NT2/D1 (cell line): ENCODE data around the gene OR52N1.

ENCODE experiments used
- DNase-seq: peaks from one replicate; pipeline ENCODE4 v3.0.0-alpha.2; 2011; ENCODE audit warnings: low read depth, low spot score
- H3K27me3 ChIP-seq: 2 replicates; pipeline ENCODE4 v1.6.0; 2011; ENCODE audit warnings: mild to moderate bottlenecking; ENCODE audit not compliant: insufficient read length, insufficient read depth
- H3K36me3 ChIP-seq: 2 replicates; pipeline ENCODE4 v1.6.1; 2011; ENCODE audit warnings: mild to moderate bottlenecking, low read length, mixed read lengths; ENCODE audit not compliant: insufficient read depth, insufficient read length
- H3K4me1 ChIP-seq: 2 replicates; pipeline ENCODE4 v1.5.1; 2011; ENCODE audit not compliant: insufficient read depth, insufficient read length
- H3K4me3 ChIP-seq: 2 replicates; pipeline ENCODE4 v1.5.1; 2011; ENCODE audit warnings: low read depth; ENCODE audit not compliant: insufficient read length
- H3K9ac ChIP-seq: 2 replicates; pipeline ENCODE4 v1.6.0; 2011; ENCODE audit warnings: low read depth; ENCODE audit not compliant: insufficient read length
- H3K9me3 ChIP-seq: 2 replicates; pipeline ENCODE4 v1.5.1; 2011; ENCODE audit warnings: mild to moderate bottlenecking, low read length; ENCODE audit not compliant: insufficient read depth
- SUZ12 ChIP-seq: IDR thresholded peaks from 2 replicates; pipeline ENCODE4 v1.6.1; 2011; ENCODE audit not compliant: insufficient read length, insufficient read depth; ENCODE audit errors: extremely low read depth
- YY1 ChIP-seq: IDR thresholded peaks from 2 replicates; pipeline ENCODE4 v1.6.1; 2011; ENCODE audit not compliant: insufficient read length, insufficient read depth
- ZNF274 ChIP-seq: IDR thresholded peaks from 2 replicates; pipeline ENCODE4 v1.6.1; 2011; ENCODE audit warnings: mild to moderate bottlenecking, low read depth, low read length

The OR52N1 gene

GRCh38 chr11:5753943-5754342, 37.1 kb downstream of the OR52N1 start, which contains the start of gene OR52N4:
OR52N4 (plus strand) TSS chr11:5754243; CDS start chr11:5754741, 498 bp downstream.
- Histone ChIP-seq H3K4me3 (no peak within 1 kb of the TSS), H3K9me3 (no peaks in the 10 kb centered on the region), H3K36me3 (no peaks in the 10 kb centered on the region), H3K4me1 (no peaks in the 10 kb centered on the region), H3K27me3 (no peaks in the 10 kb centered on the region), H3K9ac (no peak within 1 kb of the TSS)
- TF ChIP-seq SUZ12 (no peak), ZNF274 (no peak), YY1 (no peak)
- DNase-seq, result no peak

GRCh38 chr11:5749836-5750235, 41.2 kb downstream of the OR52N1 start:
- no peak overlapping the region for H3K9ac ChIP-seq
- H3K27me3 ChIP-seq, result no peaks in the 10 kb centered on the region
- TF ChIP-seq YY1 (no peak), SUZ12 (no peak), ZNF274 (no peak)
- H3K36me3 ChIP-seq, result no peaks in the 10 kb centered on the region
- no peaks in the 10 kb centered on the region for H3K9me3 ChIP-seq
- no peaks in the 10 kb centered on the region for H3K4me1 ChIP-seq
- no peak for DNase-seq
- H3K4me3 ChIP-seq, result no peak overlapping the region

GRCh38 chr11:5746614-5747013, 44.5 kb downstream of the OR52N1 start:
- TF ChIP-seq YY1 (no peak), ZNF274 (no peak), SUZ12 (no peak)
- Histone ChIP-seq H3K4me1 (no peaks in the 10 kb centered on the region), H3K9me3 (no peaks in the 10 kb centered on the region), H3K4me3 (no peak overlapping the region), H3K27me3 (no peaks in the 10 kb centered on the region), H3K36me3 (no peaks in the 10 kb centered on the region), H3K9ac (no peak overlapping the region)
- DNase-seq, result no peak

- Histone ChIP-seq H3K36me3 (no peaks in the 10 kb centered on the region), H3K9ac (no peak overlapping the region), H3K4me1 (no peaks in the 10 kb centered on the region), H3K4me3 (no peak overlapping the region), H3K9me3 (no peaks in the 10 kb centered on the region), H3K27me3 (no peaks in the 10 kb centered on the region)
- no peak for DNase-seq
- no peak for TF ChIP-seq YY1
- no peak for TF ChIP-seq SUZ12
- no peak for TF ChIP-seq ZNF274
Measured at GRCh38 chr11:5738431-5738830, 52.6 kb downstream of the OR52N1 start.

GRCh38 chr11:5737670-5738392, 53.2 kb downstream of the OR52N1 start:
- no peak for DNase-seq
- Histone ChIP-seq H3K4me3 (no peak overlapping the region), H3K9ac (no peak overlapping the region), H3K4me1 (no peaks in the 10 kb centered on the region), H3K9me3 (no peaks in the 10 kb centered on the region), H3K36me3 (no peaks in the 10 kb centered on the region), H3K27me3 (no peaks in the 10 kb centered on the region)
- TF ChIP-seq SUZ12 (no peak), YY1 (no peak), ZNF274 (no peak)

- Histone ChIP-seq H3K36me3 (no peaks in the 10 kb centered on the region), H3K4me1 (no peaks in the 10 kb centered on the region), H3K9ac (no peak overlapping the region), H3K9me3 (no peaks in the 10 kb centered on the region), H3K4me3 (no peak overlapping the region), H3K27me3 (no peaks in the 10 kb centered on the region)
- DNase-seq, result no peak
- TF ChIP-seq YY1 (no peak), ZNF274 (no peak), SUZ12 (no peak)
Measured at GRCh38 chr11:5737091-5737490, 54.0 kb downstream of the OR52N1 start.
